ENCODE data around the gene MTMR3.

GRCh38 chr22:29883775-29884097, 762 bp downstream of the MTMR3 start:
- TF ChIP-seq EZH2 (IDR thresholded peaks at IDR 0.05; ENCODE audit: insufficient read depth, low read length) = no peak
- TF ChIP-seq, protein P1, sequence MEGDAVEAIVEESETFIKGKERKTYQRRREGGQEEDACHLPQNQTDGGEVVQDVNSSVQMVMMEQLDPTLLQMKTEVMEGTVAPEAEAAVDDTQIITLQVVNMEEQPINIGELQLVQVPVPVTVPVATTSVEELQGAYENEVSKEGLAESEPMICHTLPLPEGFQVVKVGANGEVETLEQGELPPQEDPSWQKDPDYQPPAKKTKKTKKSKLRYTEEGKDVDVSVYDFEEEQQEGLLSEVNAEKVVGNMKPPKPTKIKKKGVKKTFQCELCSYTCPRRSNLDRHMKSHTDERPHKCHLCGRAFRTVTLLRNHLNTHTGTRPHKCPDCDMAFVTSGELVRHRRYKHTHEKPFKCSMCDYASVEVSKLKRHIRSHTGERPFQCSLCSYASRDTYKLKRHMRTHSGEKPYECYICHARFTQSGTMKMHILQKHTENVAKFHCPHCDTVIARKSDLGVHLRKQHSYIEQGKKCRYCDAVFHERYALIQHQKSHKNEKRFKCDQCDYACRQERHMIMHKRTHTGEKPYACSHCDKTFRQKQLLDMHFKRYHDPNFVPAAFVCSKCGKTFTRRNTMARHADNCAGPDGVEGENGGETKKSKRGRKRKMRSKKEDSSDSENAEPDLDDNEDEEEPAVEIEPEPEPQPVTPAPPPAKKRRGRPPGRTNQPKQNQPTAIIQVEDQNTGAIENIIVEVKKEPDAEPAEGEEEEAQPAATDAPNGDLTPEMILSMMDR (IDR thresholded peaks at IDR 0.05; ENCODE audit: insufficient read depth, low read depth, low read length) = no peak
